ENCODE measurements around the gene GID8.

DNA sequence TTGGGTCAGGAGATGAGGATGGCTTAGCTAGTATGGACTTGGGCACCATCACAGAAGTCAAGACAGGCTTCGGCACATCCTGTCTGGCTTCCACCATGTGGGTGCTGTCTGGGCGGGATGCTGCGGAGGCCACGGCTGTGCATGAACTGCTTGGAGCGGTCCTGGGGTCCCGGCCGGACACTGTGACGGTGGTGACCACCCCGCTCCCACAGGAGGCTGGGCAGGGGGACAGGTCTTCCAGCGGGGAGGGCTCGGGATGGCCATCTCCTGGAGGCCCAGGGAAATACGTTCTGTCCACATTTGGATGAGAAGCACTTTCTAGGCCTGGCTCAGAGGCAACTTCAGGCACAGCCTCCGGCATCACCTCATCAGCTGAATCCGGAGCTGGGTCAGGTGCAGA is 44.2 kb upstream of the GID8 start:
- TF ChIP-seq, protein P1, sequence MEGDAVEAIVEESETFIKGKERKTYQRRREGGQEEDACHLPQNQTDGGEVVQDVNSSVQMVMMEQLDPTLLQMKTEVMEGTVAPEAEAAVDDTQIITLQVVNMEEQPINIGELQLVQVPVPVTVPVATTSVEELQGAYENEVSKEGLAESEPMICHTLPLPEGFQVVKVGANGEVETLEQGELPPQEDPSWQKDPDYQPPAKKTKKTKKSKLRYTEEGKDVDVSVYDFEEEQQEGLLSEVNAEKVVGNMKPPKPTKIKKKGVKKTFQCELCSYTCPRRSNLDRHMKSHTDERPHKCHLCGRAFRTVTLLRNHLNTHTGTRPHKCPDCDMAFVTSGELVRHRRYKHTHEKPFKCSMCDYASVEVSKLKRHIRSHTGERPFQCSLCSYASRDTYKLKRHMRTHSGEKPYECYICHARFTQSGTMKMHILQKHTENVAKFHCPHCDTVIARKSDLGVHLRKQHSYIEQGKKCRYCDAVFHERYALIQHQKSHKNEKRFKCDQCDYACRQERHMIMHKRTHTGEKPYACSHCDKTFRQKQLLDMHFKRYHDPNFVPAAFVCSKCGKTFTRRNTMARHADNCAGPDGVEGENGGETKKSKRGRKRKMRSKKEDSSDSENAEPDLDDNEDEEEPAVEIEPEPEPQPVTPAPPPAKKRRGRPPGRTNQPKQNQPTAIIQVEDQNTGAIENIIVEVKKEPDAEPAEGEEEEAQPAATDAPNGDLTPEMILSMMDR (IDR thresholded peaks at IDR 0.05): no peak
- no peak for TF ChIP-seq EZH2 (IDR thresholded peaks at IDR 0.05; ENCODE audit: borderline replicate concordance, insufficient read depth, low read depth, low read length, poor library complexity, severe bottlenecking)
